OCI-M1 (cell line): ENCODE results near the gene SLC15A3.

ENCODE experiments used
- DNase-seq: peaks from one replicate; lab custom pipeline; 2025; lab: John Stamatoyannopoulos, UW

Gene SLC15A3

GRCh38 chr11:60889869-60890311 is 62.1 kb downstream of the SLC15A3 start:
- peak; percentile 18 for DNase-seq

- DNase-seq = peak; percentile 63
Observed at GRCh38 chr11:60887556-60887955, 64.4 kb downstream of the SLC15A3 start.
